HEK293 (cell line): ENCODE data around the gene GNG12.

Experiments
- BCL11A ChIP-seq: fragments of 450-650 bp; formaldehyde crosslinking; IDR thresholded peaks from 2 replicates; pipeline ENCODE4 v1.5.1; 2016; ENCODE audit warnings: low read depth, missing biosample characterization, missing genetic modification characterization
- GLI4 ChIP-seq: fragments of 450-650 bp; formaldehyde crosslinking; IDR thresholded peaks from 2 replicates; pipeline ENCODE4 v1.5.1; 2016; ENCODE audit warnings: missing biosample characterization, missing genetic modification characterization
- GLIS1 ChIP-seq: fragments of 450-650 bp; formaldehyde crosslinking; IDR thresholded peaks from 2 replicates; pipeline ENCODE4 v1.5.1; 2016; ENCODE audit warnings: missing biosample characterization, missing genetic modification characterization
- KLF1 ChIP-seq: fragments of 450-650 bp; formaldehyde crosslinking; IDR thresholded peaks from 2 replicates; pipeline ENCODE4 v1.5.1; 2016; ENCODE audit warnings: missing biosample characterization, missing genetic modification characterization
- OVOL3 ChIP-seq: fragments of 450-650 bp; formaldehyde crosslinking; IDR thresholded peaks from 2 replicates; pipeline ENCODE4 v1.5.1; 2016; ENCODE audit warnings: missing biosample characterization, missing genetic modification characterization
- REPIN1 ChIP-seq: fragments of 450-650 bp; formaldehyde crosslinking; IDR thresholded peaks from 2 replicates; pipeline ENCODE4 v1.5.1; 2017; ENCODE audit warnings: missing biosample characterization, missing genetic modification characterization, low read depth
- SETDB1 ChIP-seq: IDR thresholded peaks from one replicate; pipeline ENCODE4 v1.6.1; 2017; ENCODE audit warnings: mild to moderate bottlenecking, low read length, moderate library complexity, mixed read lengths; ENCODE audit not compliant: insufficient read length
- TRIM28 ChIP-seq: IDR thresholded peaks from 2 replicates; pipeline ENCODE4 v1.6.1; 2011; ENCODE audit warnings: low read length, control low read depth, borderline replicate concordance
- ZFP41 ChIP-seq: fragments of 450-650 bp; formaldehyde crosslinking; IDR thresholded peaks from 2 replicates; pipeline ENCODE4 v1.5.1; 2016; ENCODE audit warnings: missing biosample characterization, missing genetic modification characterization, borderline replicate concordance
- ZNF112 ChIP-seq: fragments of 450-650 bp; formaldehyde crosslinking; IDR thresholded peaks from 2 replicates; pipeline ENCODE4 v1.5.0; 2017; ENCODE audit warnings: missing biosample characterization, missing genetic modification characterization
- ZNF155 ChIP-seq: fragments of 450-650 bp; formaldehyde crosslinking; IDR thresholded peaks from 2 replicates; pipeline ENCODE4 v1.5.1; 2016; ENCODE audit warnings: missing biosample characterization, missing genetic modification characterization
- ZNF211 ChIP-seq: fragments of 450-650 bp; formaldehyde crosslinking; IDR thresholded peaks from 2 replicates; pipeline ENCODE4 v1.5.1; 2016; ENCODE audit warnings: low read depth, missing biosample characterization, missing genetic modification characterization
- ZNF274 ChIP-seq, 2 experiments: fragments of 200-500 bp in 1 of 2; fragments of 450-650 bp in 1 of 2; sonication (Bioruptor generic) in 1 of 2; formaldehyde crosslinking in 1 of 2; IDR thresholded peaks; 2 replicates each; pipeline versions ENCODE4 v1.5.1 to v1.6.1; 2014 to 2016; ENCODE audit warnings: borderline replicate concordance in 1 of 2, inconsistent platforms in 1 of 2, low read length in 1 of 2, missing biosample characterization in 1 of 2, missing genetic modification characterization in 1 of 2
- ZNF335 ChIP-seq: fragments of 450-650 bp; formaldehyde crosslinking; conservative IDR thresholded peaks from 2 replicates; pipeline ENCODE4 v1.5.1; 2016; ENCODE audit warnings: missing biosample characterization, missing genetic modification characterization
- ZNF354C ChIP-seq: fragments of 450-650 bp; formaldehyde crosslinking; IDR thresholded peaks from 2 replicates; pipeline ENCODE4 v1.5.1; 2016; ENCODE audit warnings: missing biosample characterization, missing genetic modification characterization, low read depth, borderline replicate concordance
- ZNF391 ChIP-seq: fragments of 450-650 bp; formaldehyde crosslinking; IDR thresholded peaks from 2 replicates; pipeline ENCODE4 v1.5.1; 2016; ENCODE audit warnings: low read depth, missing biosample characterization, missing genetic modification characterization, borderline replicate concordance
- ZNF426 ChIP-seq: fragments of 450-650 bp; formaldehyde crosslinking; IDR thresholded peaks from 2 replicates; pipeline ENCODE4 v1.5.1; 2017; ENCODE audit warnings: missing biosample characterization, missing genetic modification characterization, mild to moderate bottlenecking, inconsistent platforms, moderate library complexity
- ZNF473 ChIP-seq: fragments of 450-650 bp; formaldehyde crosslinking; IDR thresholded peaks from 2 replicates; pipeline ENCODE4 v1.5.1; 2017; ENCODE audit warnings: missing biosample characterization, missing genetic modification characterization
- ZNF48 ChIP-seq: fragments of 450-650 bp; formaldehyde crosslinking; IDR thresholded peaks from 2 replicates; pipeline ENCODE4 v1.5.1; 2016; ENCODE audit warnings: missing biosample characterization, missing genetic modification characterization
- ZNF514 ChIP-seq: fragments of 450-650 bp; formaldehyde crosslinking; IDR thresholded peaks from 2 replicates; pipeline ENCODE4 v1.5.1; 2016; ENCODE audit warnings: missing biosample characterization, missing genetic modification characterization
- ZNF624 ChIP-seq: fragments of 450-650 bp; formaldehyde crosslinking; IDR thresholded peaks from 2 replicates; pipeline ENCODE4 v1.5.1; 2017; ENCODE audit warnings: missing biosample characterization, missing genetic modification characterization
- ZNF629 ChIP-seq: fragments of 450-650 bp; formaldehyde crosslinking; IDR thresholded peaks from 2 replicates; pipeline ENCODE4 v1.5.1; 2017; ENCODE audit warnings: missing biosample characterization, missing genetic modification characterization
- ZNF670 ChIP-seq: fragments of 450-650 bp; formaldehyde crosslinking; IDR thresholded peaks from 2 replicates; pipeline ENCODE4 v1.5.1; 2016; ENCODE audit warnings: missing biosample characterization, missing genetic modification characterization, low read depth
- ZNF76 ChIP-seq: fragments of 450-650 bp; formaldehyde crosslinking; IDR thresholded peaks from 2 replicates; pipeline ENCODE4; 2016; ENCODE audit warnings: low read depth, missing biosample characterization, missing genetic modification characterization, borderline replicate concordance
- ZNF837 ChIP-seq: fragments of 450-650 bp; formaldehyde crosslinking; IDR thresholded peaks from 2 replicates; pipeline ENCODE4 v1.5.1; 2016; ENCODE audit warnings: missing biosample characterization, missing genetic modification characterization
- TF ChIP-seq, protein P1 (sequence below): fragments of 450-650 bp; formaldehyde crosslinking; IDR thresholded peaks from 2 replicates; pipeline ENCODE4 v1.5.1; 2016; ENCODE audit warnings: missing biosample characterization, missing genetic modification characterization
- TF ChIP-seq, protein P2 (sequence below): IDR thresholded peaks from 2 replicates; pipeline ENCODE4 v1.6.1; 2011; ENCODE audit warnings: mild to moderate bottlenecking, low read depth, low read length, borderline replicate concordance
- TF ChIP-seq, protein P3 (sequence below): fragments of 450-650 bp; formaldehyde crosslinking; IDR thresholded peaks from 2 replicates; pipeline ENCODE4 v1.5.1; 2016; ENCODE audit warnings: missing biosample characterization, missing genetic modification characterization
- TF ChIP-seq, protein P4 (sequence below): fragments of 450-650 bp; formaldehyde crosslinking; IDR thresholded peaks from 2 replicates; pipeline ENCODE4 v1.5.1; 2016; ENCODE audit warnings: missing biosample characterization, missing genetic modification characterization
- TF ChIP-seq, protein P5 (sequence below): fragments of 450-650 bp; formaldehyde crosslinking; IDR thresholded peaks from 2 replicates; pipeline ENCODE4 v1.5.1; 2016; ENCODE audit warnings: missing biosample characterization, missing genetic modification characterization, borderline replicate concordance

GNG12 gene

DNA sequence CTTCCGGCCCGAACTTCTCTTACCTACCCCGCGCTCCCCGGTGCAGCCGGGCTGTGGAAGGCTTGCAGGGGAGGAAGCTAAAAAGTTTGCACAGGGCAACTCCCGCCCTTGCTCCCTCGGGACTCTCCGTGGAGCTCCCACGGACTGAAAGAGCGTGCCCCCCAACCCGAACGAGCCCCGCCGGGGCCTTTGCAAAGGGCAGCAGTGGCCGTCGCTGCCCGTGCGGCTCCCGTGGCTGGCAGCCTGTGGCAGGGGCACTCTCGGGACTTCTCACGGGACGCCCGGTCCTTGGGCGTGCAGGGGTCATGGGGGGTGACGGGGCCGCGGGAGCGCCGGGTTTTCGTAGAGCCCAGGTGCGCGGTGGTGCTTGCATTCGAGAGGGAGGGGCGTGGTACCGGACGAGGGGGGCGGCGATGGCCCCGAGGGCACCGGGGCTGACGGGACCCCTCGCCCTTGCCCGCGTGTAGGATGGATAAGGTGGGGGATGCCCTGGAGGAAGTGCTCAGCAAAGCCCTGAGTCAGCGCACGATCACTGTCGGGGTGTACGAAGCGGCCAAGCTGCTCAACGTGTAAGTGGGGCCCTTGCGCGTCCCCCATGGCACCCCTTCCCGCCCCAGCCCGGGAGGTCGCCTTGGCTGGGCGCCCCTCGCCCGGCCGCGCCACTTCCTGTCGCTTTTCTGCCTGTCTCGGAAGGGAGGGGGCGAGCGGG, 147.6 kb downstream of the GNG12 start (continued):
- TF ChIP-seq ZNF624 (tag by site-specific recombination) = no peak
- TF ChIP-seq, protein P1, sequence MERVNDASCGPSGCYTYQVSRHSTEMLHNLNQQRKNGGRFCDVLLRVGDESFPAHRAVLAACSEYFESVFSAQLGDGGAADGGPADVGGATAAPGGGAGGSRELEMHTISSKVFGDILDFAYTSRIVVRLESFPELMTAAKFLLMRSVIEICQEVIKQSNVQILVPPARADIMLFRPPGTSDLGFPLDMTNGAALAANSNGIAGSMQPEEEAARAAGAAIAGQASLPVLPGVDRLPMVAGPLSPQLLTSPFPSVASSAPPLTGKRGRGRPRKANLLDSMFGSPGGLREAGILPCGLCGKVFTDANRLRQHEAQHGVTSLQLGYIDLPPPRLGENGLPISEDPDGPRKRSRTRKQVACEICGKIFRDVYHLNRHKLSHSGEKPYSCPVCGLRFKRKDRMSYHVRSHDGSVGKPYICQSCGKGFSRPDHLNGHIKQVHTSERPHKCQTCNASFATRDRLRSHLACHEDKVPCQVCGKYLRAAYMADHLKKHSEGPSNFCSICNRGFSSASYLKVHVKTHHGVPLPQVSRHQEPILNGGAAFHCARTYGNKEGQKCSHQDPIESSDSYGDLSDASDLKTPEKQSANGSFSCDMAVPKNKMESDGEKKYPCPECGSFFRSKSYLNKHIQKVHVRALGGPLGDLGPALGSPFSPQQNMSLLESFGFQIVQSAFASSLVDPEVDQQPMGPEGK (tag by site-specific recombination) = peak; percentile 80; the same call in 1 of the 2 replicates
- TF ChIP-seq ZNF473 = no peak
- TF ChIP-seq ZNF837 (tag by site-specific recombination) = no peak
- no peak for TF ChIP-seq ZNF426
- no peak for TF ChIP-seq GLI4 (tag by site-specific recombination)
- TF ChIP-seq TRIM28 = no peak
- TF ChIP-seq ZNF211 = no peak
- TF ChIP-seq BCL11A (tag by site-specific recombination) = peak; percentile 45; the same call in 1 of the 2 replicates
- TF ChIP-seq ZNF76 = peak; percentile 80
- peak; percentile 19; the same call in 1 of the 2 replicates for TF ChIP-seq ZFP41 (tag by site-specific recombination)
- TF ChIP-seq REPIN1 = no peak
- TF ChIP-seq ZNF629 (tag by site-specific recombination) = no peak
- no peak; the same call in 1 of the 2 replicates for TF ChIP-seq ZNF391
- no peak for TF ChIP-seq ZNF112 (tag by site-specific recombination)
- TF ChIP-seq ZNF274 (IDR thresholded peaks at IDR 0.05; ENCODE audit: low read length) = no peak
- TF ChIP-seq ZNF274 (tag by site-specific recombination; IDR thresholded peaks at IDR 0.05; ENCODE audit: borderline replicate concordance) = no peak
- peak; percentile 54 for TF ChIP-seq GLIS1 (tag by site-specific recombination)
- TF ChIP-seq, protein P2, sequence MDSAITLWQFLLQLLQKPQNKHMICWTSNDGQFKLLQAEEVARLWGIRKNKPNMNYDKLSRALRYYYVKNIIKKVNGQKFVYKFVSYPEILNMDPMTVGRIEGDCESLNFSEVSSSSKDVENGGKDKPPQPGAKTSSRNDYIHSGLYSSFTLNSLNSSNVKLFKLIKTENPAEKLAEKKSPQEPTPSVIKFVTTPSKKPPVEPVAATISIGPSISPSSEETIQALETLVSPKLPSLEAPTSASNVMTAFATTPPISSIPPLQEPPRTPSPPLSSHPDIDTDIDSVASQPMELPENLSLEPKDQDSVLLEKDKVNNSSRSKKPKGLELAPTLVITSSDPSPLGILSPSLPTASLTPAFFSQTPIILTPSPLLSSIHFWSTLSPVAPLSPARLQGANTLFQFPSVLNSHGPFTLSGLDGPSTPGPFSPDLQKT = no peak
- TF ChIP-seq ZNF354C (tag by site-specific recombination) = no peak
- TF ChIP-seq, protein P3, sequence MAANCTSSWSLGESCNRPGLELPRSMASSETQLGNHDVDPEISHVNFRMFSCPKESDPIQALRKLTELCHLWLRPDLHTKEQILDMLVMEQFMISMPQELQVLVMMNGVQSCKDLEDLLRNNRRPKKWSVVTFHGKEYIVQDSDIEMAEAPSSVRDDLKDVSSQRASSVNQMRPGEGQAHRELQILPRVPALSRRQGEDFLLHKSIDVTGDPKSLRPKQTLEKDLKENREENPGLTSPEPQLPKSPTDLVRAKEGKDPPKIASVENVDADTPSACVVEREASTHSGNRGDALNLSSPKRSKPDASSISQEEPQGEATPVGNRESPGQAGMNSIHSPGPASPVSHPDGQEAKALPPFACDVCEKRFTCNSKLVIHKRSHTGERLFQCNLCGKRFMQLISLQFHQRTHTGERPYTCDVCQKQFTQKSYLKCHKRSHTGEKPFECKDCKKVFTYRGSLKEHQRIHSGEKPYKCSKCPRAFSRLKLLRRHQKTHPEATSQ (tag by site-specific recombination) = 0 out of 2 replicates have a peak, but pooled peaks have one; percentile 17
- TF ChIP-seq, protein P4, sequence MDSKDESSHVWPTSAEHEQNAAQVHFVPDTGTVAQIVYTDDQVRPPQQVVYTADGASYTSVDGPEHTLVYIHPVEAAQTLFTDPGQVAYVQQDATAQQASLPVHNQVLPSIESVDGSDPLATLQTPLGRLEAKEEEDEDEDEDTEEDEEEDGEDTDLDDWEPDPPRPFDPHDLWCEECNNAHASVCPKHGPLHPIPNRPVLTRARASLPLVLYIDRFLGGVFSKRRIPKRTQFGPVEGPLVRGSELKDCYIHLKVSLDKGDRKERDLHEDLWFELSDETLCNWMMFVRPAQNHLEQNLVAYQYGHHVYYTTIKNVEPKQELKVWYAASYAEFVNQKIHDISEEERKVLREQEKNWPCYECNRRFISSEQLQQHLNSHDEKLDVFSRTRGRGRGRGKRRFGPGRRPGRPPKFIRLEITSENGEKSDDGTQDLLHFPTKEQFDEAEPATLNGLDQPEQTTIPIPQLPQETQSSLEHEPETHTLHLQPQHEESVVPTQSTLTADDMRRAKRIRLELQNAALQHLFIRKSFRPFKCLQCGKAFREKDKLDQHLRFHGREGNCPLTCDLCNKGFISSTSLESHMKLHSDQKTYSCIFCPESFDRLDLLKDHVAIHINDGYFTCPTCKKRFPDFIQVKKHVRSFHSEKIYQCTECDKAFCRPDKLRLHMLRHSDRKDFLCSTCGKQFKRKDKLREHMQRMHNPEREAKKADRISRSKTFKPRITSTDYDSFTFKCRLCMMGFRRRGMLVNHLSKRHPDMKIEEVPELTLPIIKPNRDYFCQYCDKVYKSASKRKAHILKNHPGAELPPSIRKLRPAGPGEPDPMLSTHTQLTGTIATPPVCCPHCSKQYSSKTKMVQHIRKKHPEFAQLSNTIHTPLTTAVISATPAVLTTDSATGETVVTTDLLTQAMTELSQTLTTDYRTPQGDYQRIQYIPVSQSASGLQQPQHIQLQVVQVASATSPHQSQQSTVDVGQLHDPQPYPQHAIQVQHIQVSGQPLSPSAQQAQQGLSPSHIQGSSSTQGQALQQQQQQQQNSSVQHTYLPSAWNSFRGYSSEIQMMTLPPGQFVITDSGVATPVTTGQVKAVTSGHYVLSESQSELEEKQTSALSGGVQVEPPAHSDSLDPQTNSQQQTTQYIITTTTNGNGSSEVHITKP = no peak
- no peak for TF ChIP-seq ZNF48
- no peak for TF ChIP-seq SETDB1
- TF ChIP-seq ZNF670 (tag by site-specific recombination) = no peak
- no peak for TF ChIP-seq ZNF514 (tag by site-specific recombination)
- TF ChIP-seq ZNF335 (tag by site-specific recombination) = peak; percentile 49
- TF ChIP-seq, protein P5, sequence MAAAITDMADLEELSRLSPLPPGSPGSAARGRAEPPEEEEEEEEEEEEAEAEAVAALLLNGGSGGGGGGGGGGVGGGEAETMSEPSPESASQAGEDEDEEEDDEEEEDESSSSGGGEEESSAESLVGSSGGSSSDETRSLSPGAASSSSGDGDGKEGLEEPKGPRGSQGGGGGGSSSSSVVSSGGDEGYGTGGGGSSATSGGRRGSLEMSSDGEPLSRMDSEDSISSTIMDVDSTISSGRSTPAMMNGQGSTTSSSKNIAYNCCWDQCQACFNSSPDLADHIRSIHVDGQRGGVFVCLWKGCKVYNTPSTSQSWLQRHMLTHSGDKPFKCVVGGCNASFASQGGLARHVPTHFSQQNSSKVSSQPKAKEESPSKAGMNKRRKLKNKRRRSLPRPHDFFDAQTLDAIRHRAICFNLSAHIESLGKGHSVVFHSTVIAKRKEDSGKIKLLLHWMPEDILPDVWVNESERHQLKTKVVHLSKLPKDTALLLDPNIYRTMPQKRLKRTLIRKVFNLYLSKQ (tag by site-specific recombination) = no peak
- no peak for TF ChIP-seq OVOL3
- TF ChIP-seq KLF1 (tag by site-specific recombination) = no peak
- TF ChIP-seq ZNF155 (tag by site-specific recombination) = no peak
